ENCODE measurements around the gene ATXN7. TPM values are rescaled to one million over a fixed set of nuclear protein-coding genes. Genes with fewer than 3 reads are reported as not detected.

Gene ATXN7
- polyA plus RNA-seq, 1 donor from 2014 or later = 6.7 TPM

GRCh38 chr3:63878394-63879060 lies 14.9 kb downstream of the ATXN7 start:
- Histone ChIP-seq H4K20me1 (ENCODE audit: insufficient read depth) (no peaks in the 10 kb centered on the region), H2AFZ (ENCODE audit: low read depth, low read length) (no peak overlapping the region), H3K27ac (ENCODE audit: low read length) (no peak overlapping the region), H3K9ac (ENCODE audit: low read length) (no peak overlapping the region), H3K4me3 (ENCODE audit: low read length) (peak overlapping the region; percentile 12), H3K9me3 (ENCODE audit: low read length) (no peaks in the 10 kb centered on the region), H3K4me2 (ENCODE audit: low read length) (no peak overlapping the region), H3F3A (ENCODE audit: insufficient read depth, low read length, poor library complexity, severe bottlenecking) (no peaks in the 10 kb centered on the region), H3K36me3 (ENCODE audit: insufficient read depth, low read length) (no peaks in the 10 kb centered on the region), H3K79me2 (replicated peaks; ENCODE audit: insufficient read depth, low read length) (peaks cover 6% of the 10 kb centered on the region), H3K27me3 (ENCODE audit: insufficient read depth, low read depth, low read length) (no peaks in the 10 kb centered on the region), H3K9me2 (ENCODE audit: insufficient read depth, low read length) (no peaks in the 10 kb centered on the region)
- no peak for TF ChIP-seq REST (IDR thresholded peaks at IDR 0.05; ENCODE audit: borderline replicate concordance)
- TF ChIP-seq TAF1 (IDR thresholded peaks at IDR 0.05; ENCODE audit: low read depth) = no peak
- TF ChIP-seq, protein P1, sequence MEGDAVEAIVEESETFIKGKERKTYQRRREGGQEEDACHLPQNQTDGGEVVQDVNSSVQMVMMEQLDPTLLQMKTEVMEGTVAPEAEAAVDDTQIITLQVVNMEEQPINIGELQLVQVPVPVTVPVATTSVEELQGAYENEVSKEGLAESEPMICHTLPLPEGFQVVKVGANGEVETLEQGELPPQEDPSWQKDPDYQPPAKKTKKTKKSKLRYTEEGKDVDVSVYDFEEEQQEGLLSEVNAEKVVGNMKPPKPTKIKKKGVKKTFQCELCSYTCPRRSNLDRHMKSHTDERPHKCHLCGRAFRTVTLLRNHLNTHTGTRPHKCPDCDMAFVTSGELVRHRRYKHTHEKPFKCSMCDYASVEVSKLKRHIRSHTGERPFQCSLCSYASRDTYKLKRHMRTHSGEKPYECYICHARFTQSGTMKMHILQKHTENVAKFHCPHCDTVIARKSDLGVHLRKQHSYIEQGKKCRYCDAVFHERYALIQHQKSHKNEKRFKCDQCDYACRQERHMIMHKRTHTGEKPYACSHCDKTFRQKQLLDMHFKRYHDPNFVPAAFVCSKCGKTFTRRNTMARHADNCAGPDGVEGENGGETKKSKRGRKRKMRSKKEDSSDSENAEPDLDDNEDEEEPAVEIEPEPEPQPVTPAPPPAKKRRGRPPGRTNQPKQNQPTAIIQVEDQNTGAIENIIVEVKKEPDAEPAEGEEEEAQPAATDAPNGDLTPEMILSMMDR (IDR thresholded peaks at IDR 0.05; ENCODE audit: poor library complexity, severe bottlenecking) = no peak
- no peak for TF ChIP-seq POLR2AphosphoS5 (IDR thresholded peaks at IDR 0.05)
- no peak for TF ChIP-seq EZH2 (IDR thresholded peaks at IDR 0.05; ENCODE audit: borderline replicate concordance, insufficient read depth, low read length, poor library complexity, severe bottlenecking)
- no peak for TF ChIP-seq RAD21 (conservative IDR thresholded peaks at IDR 0.05)
- TF ChIP-seq EP300 (conservative IDR thresholded peaks at IDR 0.05; ENCODE audit: poor library complexity, severe bottlenecking) = no peak
- no peak for TF ChIP-seq MXI1 (conservative IDR thresholded peaks at IDR 0.05; ENCODE audit: poor library complexity, severe bottlenecking)
- no peak for TF ChIP-seq SMC3 (conservative IDR thresholded peaks at IDR 0.05; ENCODE audit: poor library complexity)

DNA sequence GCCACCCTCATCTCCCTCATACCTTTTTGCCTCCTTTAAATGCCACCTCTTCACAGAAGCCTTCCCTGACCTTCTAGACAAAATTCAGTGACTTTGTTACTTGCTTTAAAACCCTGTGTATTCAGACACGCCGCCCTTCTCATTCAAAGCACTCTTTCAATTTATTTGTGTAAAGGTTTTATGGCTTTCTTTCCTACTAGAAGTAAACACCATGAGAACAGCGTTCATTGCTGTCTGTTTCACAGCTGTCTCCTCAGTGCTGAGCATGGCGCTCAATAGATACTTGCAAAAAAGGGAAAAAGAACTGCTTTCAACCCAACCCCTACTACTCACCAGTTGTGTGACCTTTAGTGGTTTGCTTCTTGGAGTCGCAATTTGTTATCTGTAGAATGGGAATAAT lies 17.0 kb downstream of the ATXN7 start:
- Histone ChIP-seq H3K9me3 (ENCODE audit: low read length) (no peaks in the 10 kb centered on the region), H3K79me2 (replicated peaks; ENCODE audit: insufficient read depth, low read length) (no peaks in the 10 kb centered on the region), H3F3A (ENCODE audit: insufficient read depth, low read length, poor library complexity, severe bottlenecking) (no peaks in the 10 kb centered on the region), H2AFZ (ENCODE audit: low read depth, low read length) (no peak overlapping the region), H3K9me2 (ENCODE audit: insufficient read depth, low read length) (no peaks in the 10 kb centered on the region), H3K27ac (ENCODE audit: low read length) (no peak overlapping the region), H4K20me1 (ENCODE audit: insufficient read depth) (no peaks in the 10 kb centered on the region), H3K4me2 (ENCODE audit: low read length) (no peak overlapping the region), H3K4me3 (ENCODE audit: low read length) (no peak overlapping the region), H3K36me3 (ENCODE audit: insufficient read depth, low read length) (no peaks in the 10 kb centered on the region), H3K9ac (ENCODE audit: low read length) (no peak overlapping the region), H3K27me3 (ENCODE audit: insufficient read depth, low read depth, low read length) (no peaks in the 10 kb centered on the region)
- TF ChIP-seq REST (IDR thresholded peaks at IDR 0.05; ENCODE audit: borderline replicate concordance) (no peak), RAD21 (conservative IDR thresholded peaks at IDR 0.05) (no peak), SMC3 (conservative IDR thresholded peaks at IDR 0.05; ENCODE audit: poor library complexity) (no peak), EZH2 (IDR thresholded peaks at IDR 0.05; ENCODE audit: borderline replicate concordance, insufficient read depth, low read length, poor library complexity, severe bottlenecking) (no peak), MXI1 (conservative IDR thresholded peaks at IDR 0.05; ENCODE audit: poor library complexity, severe bottlenecking) (no peak), POLR2AphosphoS5 (IDR thresholded peaks at IDR 0.05) (no peak), TAF1 (IDR thresholded peaks at IDR 0.05; ENCODE audit: low read depth) (no peak), EP300 (conservative IDR thresholded peaks at IDR 0.05; ENCODE audit: poor library complexity, severe bottlenecking) (no peak)
- TF ChIP-seq, protein P1 (IDR thresholded peaks at IDR 0.05; ENCODE audit: poor library complexity, severe bottlenecking) = no peak
